Hepatocyte (in vitro differentiated cells): ENCODE measurements around the gene SMIM12. TPM values are rescaled to one million over a fixed set of nuclear protein-coding genes. Genes with fewer than 3 reads are reported as not detected.

Source experiments
- DNase-seq: peaks from one replicate; pipeline ENCODE4 v3.0.0-alpha.2; 2016; ENCODE audit warnings: low spot score
- H2AFZ ChIP-seq: fragments of 200-600 bp; sonication (generic); 2 replicates; pipeline ENCODE4 v1.6.0; 2016; ENCODE audit warnings: antibody characterized with exemption, mild to moderate bottlenecking
- H3K27ac ChIP-seq: fragments of 200-600 bp; sonication (generic); 2 replicates; pipeline ENCODE4 v1.5.1; 2016; ENCODE audit warnings: mild to moderate bottlenecking
- H3K27me3 ChIP-seq: fragments of 200-600 bp; sonication (generic); 2 replicates; pipeline ENCODE4 v1.6.1; 2016
- H3K36me3 ChIP-seq: fragments of 200-600 bp; sonication (generic); replicated peaks from 2 replicates; pipeline ENCODE4 v1.5.1; 2016; ENCODE audit warnings: low read depth; ENCODE audit not compliant: insufficient read depth
- H3K4me1 ChIP-seq: fragments of 200-600 bp; sonication (generic); 2 replicates; pipeline ENCODE4 v1.5.1; 2016; ENCODE audit warnings: mild to moderate bottlenecking, moderate library complexity; ENCODE audit not compliant: insufficient read depth
- H3K4me2 ChIP-seq: fragments of 200-600 bp; sonication (generic); 2 replicates; pipeline ENCODE4 v1.6.0; 2016
- H3K4me3 ChIP-seq: fragments of 200-600 bp; sonication (generic); 2 replicates; pipeline ENCODE4 v1.5.1; 2016; ENCODE audit warnings: mild to moderate bottlenecking
- H3K79me2 ChIP-seq: fragments of 200-600 bp; sonication (generic); 2 replicates; pipeline ENCODE4 v1.6.0; 2017; ENCODE audit warnings: mild to moderate bottlenecking
- H3K9me2 ChIP-seq: fragments of 200-600 bp; sonication (generic); replicated peaks from 2 replicates; pipeline ENCODE4 v1.6.0; 2017; ENCODE audit warnings: mild to moderate bottlenecking; ENCODE audit not compliant: insufficient read depth
- H3K9me3 ChIP-seq: fragments of 200-600 bp; sonication (generic); 2 replicates; pipeline ENCODE4 v1.5.1; 2016; ENCODE audit warnings: low read depth, mild to moderate bottlenecking
- H4K20me1 ChIP-seq: fragments of 200-600 bp; sonication (generic); 2 replicates; pipeline ENCODE4 v1.6.0; 2016; ENCODE audit warnings: mild to moderate bottlenecking; ENCODE audit not compliant: insufficient read depth, poor library complexity, severe bottlenecking
- CTCF ChIP-seq: fragments of 200-600 bp; sonication (generic); IDR thresholded peaks from 2 replicates; pipeline ENCODE4 v1.5.1; 2016; ENCODE audit warnings: antibody characterized with exemption, mild to moderate bottlenecking; ENCODE audit not compliant: poor library complexity
- EZH2 ChIP-seq: fragments of 200-600 bp; sonication (generic); IDR thresholded peaks from 2 replicates; pipeline ENCODE4 v1.6.1; 2016; ENCODE audit warnings: antibody characterized with exemption, mild to moderate bottlenecking, borderline replicate concordance
- EZH2phosphoT487 ChIP-seq: fragments of 200-600 bp; sonication (generic); IDR thresholded peaks from one replicate; pipeline ENCODE4 v1.6.1; 2018; ENCODE audit warnings: antibody characterized with exemption, mild to moderate bottlenecking, low read depth, moderate library complexity; ENCODE audit not compliant: unreplicated experiment, severe bottlenecking
- WGBS: methylation state at CpG from one replicate; pipeline ENCODE4 v1.1.6; 2016; ENCODE audit warnings: low lambda C conversion rate; ENCODE audit errors: missing lambda C conversion rate; 5-methylcytosine and 5-hydroxymethylcytosine counted together
- polyA plus RNA-seq: library from polyadenylated mRNA; unstranded; fragments of >200 nt; fragmentation: Nextera tagmentation; extraction: Ambion mirVana; gene quantifications from 2 replicates; pipeline ENCODE4 v1.2.1, GENCODE V29; 2016
- total RNA-seq: library from RNA; depleted of rRNA; stranded (reverse); fragments of >200 nt; gene quantifications from 2 replicates; pipeline ENCODE4 v1.2.3, GENCODE V29; 2014

Gene SMIM12
- total and polyA plus RNA-seq, 2 experiments from 2014 or later: 21.9 to 53.8 TPM

- no peaks in the 10 kb centered on the region for H4K20me1 ChIP-seq
- TF ChIP-seq EZH2: no peak
- no peak for TF ChIP-seq CTCF
- TF ChIP-seq EZH2phosphoT487: no peak
- no peak overlapping the region for H2AFZ ChIP-seq
- no peaks in the 10 kb centered on the region for H3K36me3 ChIP-seq
- H3K9me2 ChIP-seq: no peaks in the 10 kb centered on the region
- WGBS: 43% methylated on average over 4 of the region's 4 CpGs
- no peak overlapping the region for H3K4me3 ChIP-seq
- peaks cover 18% of the 10 kb centered on the region for H3K4me1 ChIP-seq
- no peak overlapping the region for H3K27ac ChIP-seq
- no peaks in the 10 kb centered on the region for H3K9me3 ChIP-seq
- DNase-seq: no peak
- H3K27me3 ChIP-seq: no peaks in the 10 kb centered on the region
- peaks cover under 1% of the 10 kb centered on the region for H3K79me2 ChIP-seq
- no peak overlapping the region for H3K4me2 ChIP-seq
Measured at GRCh38 chr1:34844252-34844634, 15.3 kb downstream of the SMIM12 start.

- Histone ChIP-seq H3K9me3 (no peaks in the 10 kb centered on the region), H3K27ac (peak overlapping the region; percentile 51), H3K9me2 (no peaks in the 10 kb centered on the region), H3K4me3 (no peak overlapping the region), H3K4me2 (peak overlapping the region; percentile 9), H4K20me1 (no peaks in the 10 kb centered on the region), H3K4me1 (peaks cover 18% of the 10 kb centered on the region), H3K36me3 (no peaks in the 10 kb centered on the region), H3K79me2 (no peaks in the 10 kb centered on the region), H2AFZ (no peak overlapping the region), H3K27me3 (no peaks in the 10 kb centered on the region)
- WGBS: 38% methylated on average over 14 of the region's 14 CpGs
- DNase-seq: no peak
- TF ChIP-seq EZH2phosphoT487 (no peak), EZH2 (no peak), CTCF (no peak)
Measured at GRCh38 chr1:34843392-34844251, 15.9 kb downstream of the SMIM12 start.

- Histone ChIP-seq H3K9me3 (no peaks in the 10 kb centered on the region), H3K4me1 (peaks cover 18% of the 10 kb centered on the region), H3K79me2 (no peaks in the 10 kb centered on the region), H3K9me2 (no peaks in the 10 kb centered on the region), H3K36me3 (no peaks in the 10 kb centered on the region), H4K20me1 (no peaks in the 10 kb centered on the region), H3K4me3 (no peak overlapping the region), H3K27me3 (no peaks in the 10 kb centered on the region), H3K4me2 (no peak overlapping the region), H3K27ac (peak overlapping the region; percentile 51), H2AFZ (no peak overlapping the region)
- TF ChIP-seq EZH2 (no peak), EZH2phosphoT487 (no peak), CTCF (no peak)
- WGBS: 81% methylated on average over 4 of the region's 4 CpGs
- no peak for DNase-seq
Measured at GRCh38 chr1:34842952-34843371, 16.6 kb downstream of the SMIM12 start.
